Measurements from ENCODE around the gene KCTD18. TPM values are rescaled to one million over a fixed set of nuclear protein-coding genes. Genes with fewer than 3 reads are reported as not detected.

KCTD18 gene
- total RNA-seq, 2 donors from 2014 or later: 14.8 to 31.7 TPM

GRCh38 chr2:200528228-200528627 lies 18.4 kb upstream of the KCTD18 start:
- Histone ChIP-seq H3K27me3 (replicated peaks; ENCODE audit: insufficient read depth) (no peaks in the 10 kb centered on the region), H3K9me3 (no peaks in the 10 kb centered on the region), H3K27ac (no peak overlapping the region), H3K36me3 (no peaks in the 10 kb centered on the region), H3K4me1 (ENCODE audit: control insufficient read depth in 1 of 2, low read depth in 2 of 2) (peaks cover 5 to 7% of the 10 kb centered on the region in 2 donors), H3K4me3 (no peak overlapping the region)
- DNase-seq (ENCODE audit: low spot score): no peak
- no peak for TF ChIP-seq CTCF (IDR thresholded peaks at IDR 0.05)
- no peak for ATAC-seq (ENCODE audit: insufficient number of reproducible peaks, low FRiP score, low read depth)

- peak; percentile 84 for DNase-seq (ENCODE audit: low spot score)
- H3K4me3 ChIP-seq: peak within 1 kb of the TSS; percentile 87
- TF ChIP-seq CTCF (IDR thresholded peaks at IDR 0.05): no peak
- peak; percentile 99 for ATAC-seq (ENCODE audit: insufficient number of reproducible peaks, low FRiP score, low read depth)
- peaks cover 5 to 7% of the 10 kb centered on the region in 2 donors for H3K4me1 ChIP-seq (ENCODE audit: control insufficient read depth in 1 of 2, low read depth in 2 of 2)
- peak within 1 kb of the TSS in 1 of 2 donors; percentile 18 for H3K27ac ChIP-seq
- H3K27me3 ChIP-seq (replicated peaks; ENCODE audit: insufficient read depth): no peaks in the 10 kb centered on the region
- no peaks in the 10 kb centered on the region for H3K36me3 ChIP-seq
- H3K9me3 ChIP-seq: no peaks in the 10 kb centered on the region
These were observed 16.2 kb upstream of the KCTD18 start, which contains the start of gene SGO2 for GRCh38 chr2:200525882-200526651. TSS of gene SGO2 (plus strand) at chr2:200526207. CDS start at chr2:200532976, 6,769 bp downstream.

GRCh38 chr2:200525551-200525881 lies 15.6 kb upstream of the KCTD18 start:
- ATAC-seq (ENCODE audit: insufficient number of reproducible peaks, low FRiP score, low read depth) (no peak), DNase-seq (ENCODE audit: low spot score) (no peak)
- H3K36me3 ChIP-seq: no peaks in the 10 kb centered on the region
- H3K27me3 ChIP-seq (replicated peaks; ENCODE audit: insufficient read depth): no peaks in the 10 kb centered on the region
- H3K4me3 ChIP-seq: peak overlapping the region; percentile 87
- no peaks in the 10 kb centered on the region for H3K9me3 ChIP-seq
- no peak overlapping the region for H3K27ac ChIP-seq
- TF ChIP-seq CTCF (IDR thresholded peaks at IDR 0.05): no peak
- peaks cover 5 to 7% of the 10 kb centered on the region in 2 donors for H3K4me1 ChIP-seq (ENCODE audit: control insufficient read depth in 1 of 2, low read depth in 2 of 2)

GRCh38 chr2:200525066-200525465 lies 15.2 kb upstream of the KCTD18 start:
- DNase-seq (ENCODE audit: low spot score) (no peak), ATAC-seq (ENCODE audit: insufficient number of reproducible peaks, low FRiP score, low read depth) (no peak)
- H3K9me3 ChIP-seq: no peaks in the 10 kb centered on the region
- peaks cover 5 to 7% of the 10 kb centered on the region in 2 donors for H3K4me1 ChIP-seq (ENCODE audit: control insufficient read depth in 1 of 2, low read depth in 2 of 2)
- no peaks in the 10 kb centered on the region for H3K36me3 ChIP-seq
- TF ChIP-seq CTCF (IDR thresholded peaks at IDR 0.05): no peak
- no peaks in the 10 kb centered on the region for H3K27me3 ChIP-seq (replicated peaks; ENCODE audit: insufficient read depth)
- no peak overlapping the region for H3K27ac ChIP-seq
- H3K4me3 ChIP-seq: peak overlapping the region; percentile 87

- no peak overlapping the region for H3K27ac ChIP-seq
- H3K4me1 ChIP-seq (ENCODE audit: control insufficient read depth in 1 of 2, low read depth in 2 of 2): peaks cover 5 to 7% of the 10 kb centered on the region in 2 donors
- ATAC-seq (ENCODE audit: insufficient number of reproducible peaks, low FRiP score, low read depth) (no peak), DNase-seq (ENCODE audit: low spot score) (no peak)
- no peak overlapping the region for H3K4me3 ChIP-seq
- H3K36me3 ChIP-seq: no peaks in the 10 kb centered on the region
- no peaks in the 10 kb centered on the region for H3K9me3 ChIP-seq
- H3K27me3 ChIP-seq (replicated peaks; ENCODE audit: insufficient read depth): no peaks in the 10 kb centered on the region
- no peak for TF ChIP-seq CTCF (IDR thresholded peaks at IDR 0.05)
These were observed 13.7 kb upstream of the KCTD18 start for GRCh38 chr2:200523604-200524003.

Data from thoracic aorta (tissue), 2 donors.